H9 (cell line): ENCODE data around the gene ZNF446. TPM values are rescaled to one million over a fixed set of nuclear protein-coding genes. Genes with fewer than 3 reads are reported as not detected.

Source experiments
- DNase-seq: peaks from one replicate; pipeline ENCODE4 v3.0.0-alpha.2; 2017
- H2AFZ ChIP-seq: one replicate; pipeline ENCODE4 v1.6.1; 2013; ENCODE audit warnings: mild to moderate bottlenecking, low read length, control low read depth, moderate library complexity
- H2AK5ac ChIP-seq: 2 replicates; pipeline ENCODE4 v1.6.1; 2013; ENCODE audit warnings: low read length, control low read depth, mixed read lengths; ENCODE audit not compliant: insufficient read length
- H2BK120ac ChIP-seq: one replicate; pipeline ENCODE4 v1.6.1; 2013; ENCODE audit warnings: low read depth, mild to moderate bottlenecking, low read length, control low read depth, inconsistent platforms; ENCODE audit not compliant: poor library complexity, severe bottlenecking
- H2BK12ac ChIP-seq: 2 replicates; pipeline ENCODE4 v1.6.1; 2013; ENCODE audit warnings: low read length, control low read depth, mixed read lengths, low read depth; ENCODE audit not compliant: insufficient read length
- H2BK15ac ChIP-seq: 2 replicates; pipeline ENCODE4 v1.6.1; 2013; ENCODE audit warnings: low read depth, low read length, control low read depth
- H2BK20ac ChIP-seq: one replicate; pipeline ENCODE4 v1.6.1; 2013; ENCODE audit warnings: low read depth, mild to moderate bottlenecking, low read length, control low read depth, inconsistent platforms; ENCODE audit not compliant: poor library complexity, severe bottlenecking
- H2BK5ac ChIP-seq: 2 replicates; pipeline ENCODE4 v1.6.1; 2013; ENCODE audit warnings: low read length, control low read depth, mixed read lengths; ENCODE audit not compliant: insufficient read length
- H3K14ac ChIP-seq: 2 replicates; pipeline ENCODE4 v1.6.1; 2013; ENCODE audit warnings: low read length, control low read depth; ENCODE audit not compliant: insufficient read depth
- H3K18ac ChIP-seq: 2 replicates; pipeline ENCODE4 v1.6.1; 2013; ENCODE audit warnings: low read depth, mild to moderate bottlenecking, mixed read lengths, low read length, control low read depth; ENCODE audit not compliant: insufficient read length
- H3K23ac ChIP-seq: 2 replicates; pipeline ENCODE4 v1.6.1; 2013; ENCODE audit warnings: low read length, control low read depth, mixed read lengths, low read depth; ENCODE audit not compliant: insufficient read length
- H3K23me2 ChIP-seq: 2 replicates; pipeline ENCODE4 v1.6.1; 2013; ENCODE audit warnings: low read depth, mild to moderate bottlenecking, mixed read lengths, low read length, control low read depth; ENCODE audit not compliant: insufficient read length, poor library complexity, severe bottlenecking
- H3K27ac ChIP-seq: 2 replicates; pipeline ENCODE4 v1.5.1; 2013; ENCODE audit warnings: low read length, control low read depth, mixed read lengths, low read depth; ENCODE audit not compliant: insufficient read length
- H3K27me3 ChIP-seq: 2 replicates; pipeline ENCODE4 v1.6.1; 2013; ENCODE audit warnings: low read length, control low read depth, inconsistent platforms; ENCODE audit not compliant: insufficient read depth
- H3K4ac ChIP-seq: 2 replicates; pipeline ENCODE4 v1.6.1; 2013; ENCODE audit warnings: low read depth, mild to moderate bottlenecking, control low read depth, inconsistent platforms, low read length, moderate library complexity
- H3K4me1 ChIP-seq: 2 replicates; pipeline ENCODE4 v1.6.1; 2013; ENCODE audit warnings: low read length, control low read depth, inconsistent platforms; ENCODE audit not compliant: insufficient read depth
- H3K4me2 ChIP-seq: 2 replicates; pipeline ENCODE4 v1.6.1; 2013; ENCODE audit warnings: low read length, control low read depth, mixed read lengths; ENCODE audit not compliant: insufficient read length, insufficient read depth
- H3K56ac ChIP-seq: 2 replicates; pipeline ENCODE4 v1.6.1; 2013; ENCODE audit warnings: low read depth, mild to moderate bottlenecking, mixed read lengths, low read length, control low read depth; ENCODE audit not compliant: insufficient read length
- H3K79me1 ChIP-seq: 2 replicates; pipeline ENCODE4 v1.6.1; 2013; ENCODE audit warnings: low read depth, mild to moderate bottlenecking, moderate library complexity, low read length, control low read depth, inconsistent platforms; ENCODE audit not compliant: insufficient read depth, poor library complexity, severe bottlenecking
- H3K79me2 ChIP-seq: 2 replicates; pipeline ENCODE4 v1.6.1; 2013; ENCODE audit warnings: low read length, control low read depth, inconsistent platforms; ENCODE audit not compliant: insufficient read depth
- H3K9ac ChIP-seq: 2 replicates; pipeline ENCODE4 v1.6.1; 2013; ENCODE audit warnings: low read length, control low read depth, mixed read lengths; ENCODE audit not compliant: insufficient read length; ENCODE audit errors: extremely low read depth
- H3K9me3 ChIP-seq: one replicate; pipeline ENCODE4 v1.6.1; 2013; ENCODE audit warnings: low read depth, low read length, inconsistent platforms; ENCODE audit not compliant: control insufficient read depth
- H3T11ph ChIP-seq: one replicate; pipeline ENCODE4 v1.6.1; 2013; ENCODE audit warnings: mild to moderate bottlenecking, low read length, control low read depth, inconsistent platforms
- H4K20me1 ChIP-seq: one replicate; pipeline ENCODE4 v1.6.1; 2013; ENCODE audit not compliant: control insufficient read depth, insufficient read length, insufficient read depth
- H4K5ac ChIP-seq: 2 replicates; pipeline ENCODE4 v1.6.1; 2013; ENCODE audit warnings: low read depth, mild to moderate bottlenecking, mixed read lengths, low read length, control low read depth; ENCODE audit not compliant: insufficient read length
- H4K8ac ChIP-seq: replicated peaks from 2 replicates; pipeline ENCODE4 v1.6.1; 2013; ENCODE audit warnings: low read length, control low read depth, mixed read lengths, low read depth; ENCODE audit not compliant: insufficient read length
- H4K91ac ChIP-seq: 2 replicates; pipeline ENCODE4 v1.6.1; 2013; ENCODE audit warnings: low read depth, mild to moderate bottlenecking, moderate library complexity, mixed read lengths, low read length, control low read depth; ENCODE audit not compliant: insufficient read length
- H3K27ac Mint-ChIP-seq, 3 experiments: 2 replicates in 2 of 3; 3 replicates in 1 of 3; pipeline ENCODE4 v1.8.0; 2020 to 2021; ENCODE audit warnings: mixed read lengths in 3 of 3, mild to moderate bottlenecking in 1 of 3, moderate library complexity in 1 of 3
- H3K27me3 Mint-ChIP-seq: 2 replicates; pipeline ENCODE4 v1.8.0; 2021; ENCODE audit warnings: low read depth, mild to moderate bottlenecking, moderate library complexity, mixed read lengths
- H3K36me3 Mint-ChIP-seq, 3 experiments: 2 replicates in 2 of 3; 3 replicates in 1 of 3; pipeline ENCODE4 v1.8.0; 2020 to 2021; ENCODE audit warnings: low read depth in 3 of 3, mixed read lengths in 3 of 3; ENCODE audit not compliant: insufficient read depth in 1 of 3
- H3K4me1 Mint-ChIP-seq, 2 experiments: 2 replicates each; pipeline ENCODE4 v1.8.0; 2020; ENCODE audit warnings: mixed read lengths in 2 of 2
- H3K4me3 Mint-ChIP-seq, 2 experiments: 2 replicates in 1 of 2; 3 replicates in 1 of 2; pipeline ENCODE4 v1.8.0; 2020 to 2021; ENCODE audit warnings: mild to moderate bottlenecking in 2 of 2, mixed read lengths in 2 of 2, moderate library complexity in 1 of 2
- H3K9me3 Mint-ChIP-seq, 2 experiments: 2 replicates in 1 of 2; 3 replicates in 1 of 2; pipeline ENCODE4 v1.8.0; 2020; ENCODE audit warnings: mild to moderate bottlenecking in 2 of 2, mixed read lengths in 2 of 2, moderate library complexity in 1 of 2
- total RNA-seq: library from RNA; stranded (reverse); gene quantifications from 2 replicates; pipeline ENCODE4 v1.2.1, GENCODE V29; 2021
- TF ChIP-seq, protein P1 (sequence below): fragments of 200-600 bp; sonication (generic); conservative IDR thresholded peaks from 3 replicates; pipeline ENCODE4 v1.8.0; 2021; ENCODE audit warnings: antibody characterized with exemption, mild to moderate bottlenecking

The ZNF446 gene
- total RNA-seq, 1 experiment from 2014 or later = 7.6 TPM

DNA sequence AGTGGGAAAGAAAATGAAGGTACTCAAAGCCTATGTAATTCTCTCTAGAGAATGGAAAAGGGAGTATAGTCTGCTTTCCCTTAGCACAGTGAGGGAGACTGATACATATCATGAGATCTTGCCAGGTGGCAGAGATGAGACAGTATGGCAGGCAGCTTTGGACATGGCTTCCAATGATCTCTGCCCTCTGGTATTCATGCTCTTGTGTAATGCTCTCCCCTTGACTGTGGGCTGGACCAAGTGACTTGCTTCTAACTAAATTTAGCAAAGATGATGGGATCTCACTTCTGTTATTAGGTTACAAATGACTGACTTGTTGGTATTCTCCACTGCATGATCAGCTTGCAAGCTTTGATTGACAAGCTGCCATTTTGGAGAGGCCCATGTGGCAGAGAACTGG is 46.4 kb upstream of the ZNF446 start:
- Histone ChIP-seq H3K4me1 (no peaks in the 10 kb centered on the region), H4K20me1 (no peaks in the 10 kb centered on the region), H2BK12ac (no peak overlapping the region), H3K18ac (no peak overlapping the region), H4K5ac (no peak overlapping the region), H3K4me2 (no peak overlapping the region), H2AFZ (no peak overlapping the region), H3K27me3 (no peaks in the 10 kb centered on the region), H4K91ac (no peak overlapping the region), H3K9me3 (peaks cover 80% of the 10 kb centered on the region), H3K14ac (no peak overlapping the region), H3K27ac (no peak overlapping the region), H3T11ph (no peak overlapping the region), H3K4ac (no peak overlapping the region), H2BK120ac (no peak overlapping the region), H4K8ac (no peak overlapping the region), H3K23me2 (no peaks in the 10 kb centered on the region), H3K23ac (no peak overlapping the region), H2BK5ac (no peak overlapping the region), H2AK5ac (no peak overlapping the region), H2BK20ac (no peak overlapping the region), H2BK15ac (no peak overlapping the region), H3K9ac (no peak overlapping the region), H3K79me1 (no peaks in the 10 kb centered on the region), H3K56ac (no peak overlapping the region), H3K79me2 (no peaks in the 10 kb centered on the region)
- Mint-ChIP-seq H3K4me3 (no peak overlapping the region), H3K27me3 (peaks cover 30% of the 10 kb centered on the region), H3K36me3 (peaks cover 16 to 47% (median 33%) of the 10 kb centered on the region in 3 experiments), H3K4me1 (no peaks in the 10 kb centered on the region), H3K9me3 (peaks cover 82 to 88% of the 10 kb centered on the region in 2 experiments), H3K27ac (no peak overlapping the region)
- no peak for DNase-seq
- TF ChIP-seq, protein P1, sequence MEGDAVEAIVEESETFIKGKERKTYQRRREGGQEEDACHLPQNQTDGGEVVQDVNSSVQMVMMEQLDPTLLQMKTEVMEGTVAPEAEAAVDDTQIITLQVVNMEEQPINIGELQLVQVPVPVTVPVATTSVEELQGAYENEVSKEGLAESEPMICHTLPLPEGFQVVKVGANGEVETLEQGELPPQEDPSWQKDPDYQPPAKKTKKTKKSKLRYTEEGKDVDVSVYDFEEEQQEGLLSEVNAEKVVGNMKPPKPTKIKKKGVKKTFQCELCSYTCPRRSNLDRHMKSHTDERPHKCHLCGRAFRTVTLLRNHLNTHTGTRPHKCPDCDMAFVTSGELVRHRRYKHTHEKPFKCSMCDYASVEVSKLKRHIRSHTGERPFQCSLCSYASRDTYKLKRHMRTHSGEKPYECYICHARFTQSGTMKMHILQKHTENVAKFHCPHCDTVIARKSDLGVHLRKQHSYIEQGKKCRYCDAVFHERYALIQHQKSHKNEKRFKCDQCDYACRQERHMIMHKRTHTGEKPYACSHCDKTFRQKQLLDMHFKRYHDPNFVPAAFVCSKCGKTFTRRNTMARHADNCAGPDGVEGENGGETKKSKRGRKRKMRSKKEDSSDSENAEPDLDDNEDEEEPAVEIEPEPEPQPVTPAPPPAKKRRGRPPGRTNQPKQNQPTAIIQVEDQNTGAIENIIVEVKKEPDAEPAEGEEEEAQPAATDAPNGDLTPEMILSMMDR = no peak
